Chondrocyte (in vitro differentiated cells): ENCODE measurements around the gene ATG4D. TPM values are rescaled to one million over a fixed set of nuclear protein-coding genes. Genes with fewer than 3 reads are reported as not detected.
A peak's percentile ranks its signal among the peaks of the same experiment; 100 is the strongest.

Source experiments
- DNase-seq: peaks from one replicate; pipeline ENCODE4 v3.0.0; 2021; ENCODE audit warnings: mixed read lengths, low spot score
- H3K27ac Mint-ChIP-seq: one replicate; pipeline ENCODE4 v1.8.0; 2021; ENCODE audit warnings: mild to moderate bottlenecking, moderate library complexity, mixed read lengths; ENCODE audit not compliant: unreplicated experiment
- H3K27me3 Mint-ChIP-seq: 2 replicates; pipeline ENCODE4 v1.8.0; 2021; ENCODE audit warnings: low read depth, mixed read lengths
- H3K36me3 Mint-ChIP-seq: 2 replicates; pipeline ENCODE4 v1.8.0; 2021; ENCODE audit warnings: low read depth, mixed read lengths
- H3K4me1 Mint-ChIP-seq: 2 replicates; pipeline ENCODE4 v1.8.0; 2021; ENCODE audit warnings: low read depth, mild to moderate bottlenecking, mixed read lengths
- H3K4me3 Mint-ChIP-seq: one replicate; pipeline ENCODE4 v1.8.0; 2021; ENCODE audit warnings: mild to moderate bottlenecking, moderate library complexity, mixed read lengths; ENCODE audit not compliant: unreplicated experiment
- H3K9me3 Mint-ChIP-seq: 2 replicates; pipeline ENCODE4 v1.8.0; 2021; ENCODE audit warnings: low read depth, mixed read lengths
- CTCF ChIP-seq: fragments of 200-600 bp; sonication (generic); IDR thresholded peaks from 2 replicates; pipeline ENCODE4 v1.5.0; 2021; ENCODE audit warnings: antibody characterized with exemption, mild to moderate bottlenecking, moderate library complexity
- microRNA-seq: library from miRNA; unstranded; fragments of <30 nt; microRNA quantifications from one replicate; pipeline ENCODE4 v1.2.0, GENCODE V29; 2020; ENCODE audit warnings: borderline number of aligned reads
- total RNA-seq: library from RNA; stranded (reverse); gene quantifications from 3 replicates; pipeline ENCODE4 v1.2.1, GENCODE V29; 2021

The ATG4D gene
- total RNA-seq, 1 donor from 2014 or later, result 23.2 TPM

DNA sequence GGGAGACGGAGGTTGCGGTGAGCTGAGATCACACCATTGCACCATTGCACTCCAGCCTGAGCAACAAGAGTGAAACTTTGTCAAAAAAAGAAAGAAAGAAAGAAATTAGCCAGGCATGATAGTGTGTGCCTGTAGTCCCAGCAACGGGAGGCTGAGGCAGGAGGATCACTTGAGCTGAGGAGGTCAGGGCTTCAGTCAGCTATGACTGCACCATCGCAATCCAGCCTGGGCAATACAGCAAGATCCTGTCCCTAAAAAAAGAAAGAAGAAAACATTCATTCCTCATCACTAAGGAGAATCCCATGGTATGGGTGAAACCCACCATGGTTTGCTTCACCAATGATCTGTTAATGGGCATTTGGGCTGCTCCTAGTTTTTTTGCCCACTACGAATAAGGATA, 56.4 kb downstream of the ATG4D start:
- H3K27ac Mint-ChIP-seq, result no peak overlapping the region
- DNase-seq, result no peak
- peaks cover 21% of the 10 kb centered on the region for H3K4me1 Mint-ChIP-seq
- peaks cover 2% of the 10 kb centered on the region for H3K27me3 Mint-ChIP-seq
- H3K4me3 Mint-ChIP-seq, result no peak overlapping the region
- H3K36me3 Mint-ChIP-seq, result no peaks in the 10 kb centered on the region
- H3K9me3 Mint-ChIP-seq, result no peaks in the 10 kb centered on the region
- no peak for TF ChIP-seq CTCF

DNA sequence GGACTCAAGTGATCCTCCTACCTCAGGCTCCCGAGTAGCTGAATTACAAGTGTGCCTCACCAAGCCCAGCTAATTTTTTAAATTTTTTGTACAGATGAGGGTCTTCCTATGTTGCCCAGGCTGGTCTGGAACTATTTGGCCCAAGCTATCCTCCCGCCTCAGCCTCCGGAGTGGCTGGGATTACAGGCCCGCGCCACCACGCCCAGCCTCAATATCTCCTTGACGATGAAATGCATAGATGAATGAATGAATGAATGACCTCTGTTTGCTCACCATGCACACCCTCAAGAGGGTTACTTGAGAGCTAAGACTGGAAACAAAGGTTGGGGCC, 58.3 kb downstream of the ATG4D start:
- TF ChIP-seq CTCF, result no peak
- no peaks in the 10 kb centered on the region for H3K27me3 Mint-ChIP-seq
- H3K27ac Mint-ChIP-seq, result no peak overlapping the region
- H3K4me3 Mint-ChIP-seq, result peak overlapping the region; percentile 58
- H3K4me1 Mint-ChIP-seq, result peaks cover 21% of the 10 kb centered on the region
- no peaks in the 10 kb centered on the region for H3K36me3 Mint-ChIP-seq
- no peak for DNase-seq
- no peaks in the 10 kb centered on the region for H3K9me3 Mint-ChIP-seq

DNA sequence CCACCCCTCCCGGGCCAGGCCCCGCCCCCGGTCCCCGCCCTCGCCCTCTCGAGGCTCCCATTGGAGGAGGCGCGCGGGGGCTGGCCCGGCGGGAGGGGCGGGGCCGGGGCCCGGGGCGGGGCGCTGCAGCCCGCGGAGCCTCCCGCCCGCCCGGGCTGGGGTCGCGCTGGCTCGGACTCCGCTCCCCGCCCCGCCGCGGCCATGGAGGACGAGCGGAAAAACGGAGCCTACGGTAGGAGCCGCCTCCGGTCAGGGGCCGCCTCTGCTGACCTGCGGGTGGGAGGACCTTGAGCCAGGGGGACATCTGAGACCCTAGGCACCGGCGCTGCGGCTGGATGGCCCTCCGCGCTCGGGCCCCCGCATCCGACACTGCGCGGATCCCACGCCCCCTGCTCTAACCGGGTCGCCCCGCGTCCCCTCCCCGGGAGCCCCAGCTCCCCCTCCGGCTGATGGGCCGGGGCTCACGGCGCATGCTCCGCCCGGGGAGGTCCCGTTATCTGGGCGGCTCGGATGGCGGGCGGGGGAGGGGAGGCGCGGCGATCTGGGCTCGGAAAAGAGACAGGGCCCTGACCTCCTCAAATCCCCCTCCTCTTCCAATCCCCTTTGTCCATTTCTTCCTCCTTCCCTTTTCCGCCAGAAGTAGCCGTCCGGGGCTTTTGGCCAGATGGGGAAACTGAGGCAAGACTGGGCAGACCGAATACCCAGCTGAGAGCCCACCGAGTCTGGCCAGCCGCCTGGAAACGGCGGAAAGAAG, 58.8 kb downstream of the ATG4D start:
- H3K4me3 Mint-ChIP-seq, result peak overlapping the region; percentile 89
- peak overlapping the region; percentile 98 for H3K27ac Mint-ChIP-seq
- no peak for TF ChIP-seq CTCF
- H3K9me3 Mint-ChIP-seq, result no peaks in the 10 kb centered on the region
- H3K27me3 Mint-ChIP-seq, result no peaks in the 10 kb centered on the region
- H3K4me1 Mint-ChIP-seq, result peaks cover 21% of the 10 kb centered on the region
- no peak for DNase-seq
- peaks cover 2% of the 10 kb centered on the region for H3K36me3 Mint-ChIP-seq

Small RNA genes lying within 50 kb of the gene (microRNA-seq; reads per million reads assigned to microRNA genes)
- not detected for gene MIR1238

Other genes with a start within 250 kb of the ATG4D start
- 3.4 to 6.2 TPM (median 4.3 TPM) in 3 replicates for gene ZGLP1, start 234.1 kb upstream of the ATG4D start, total RNA-seq
- gene FDX2, start 227.9 kb upstream of the ATG4D start, total RNA-seq, result 21.0 to 22.3 TPM (median 21.2 TPM) in 3 replicates
- gene RAVER1, start 210.4 kb upstream of the ATG4D start, total RNA-seq, result 32.3 to 38.2 TPM (median 33.0 TPM) in 3 replicates
- gene ICAM3, start 204.3 kb upstream of the ATG4D start, total RNA-seq, result 14.0 to 17.0 TPM (median 15.3 TPM) in 3 replicates
- gene TYK2, start 163.3 kb upstream of the ATG4D start, total RNA-seq, result 94.4 to 132 TPM (median 104 TPM) in 3 replicates
- 137 to 159 TPM (median 141 TPM) in 3 replicates for gene CDC37, start 140.4 kb upstream of the ATG4D start, total RNA-seq
- gene PDE4A, start 123.4 kb upstream of the ATG4D start, total RNA-seq, result 16.8 to 18.9 TPM (median 18.8 TPM) in 3 replicates
- 69.3 to 79.9 TPM (median 70.9 TPM) in 3 replicates for gene KEAP1, start 40.5 kb upstream of the ATG4D start, total RNA-seq
- 3.7 to 6.7 TPM (median 6.4 TPM) in 3 replicates for gene S1PR5, start 26.5 kb upstream of the ATG4D start, total RNA-seq
- 14.2 to 16.1 TPM (median 15.4 TPM) in 3 replicates for gene KRI1, start 22.1 kb downstream of the ATG4D start, total RNA-seq
- 8.3 to 12.0 TPM (median 10.4 TPM) in 3 replicates for gene CDKN2D, start 25.1 kb downstream of the ATG4D start, total RNA-seq
- 0.45 TPM in 1 of 3 replicates, not detected in the others for gene AP1M2, start 43.4 kb downstream of the ATG4D start, total RNA-seq
- 132 to 223 TPM (median 220 TPM) in 3 replicates for gene SLC44A2, start 81.6 kb downstream of the ATG4D start, total RNA-seq
- gene ILF3, start 110.4 kb downstream of the ATG4D start, total RNA-seq, result 156 to 234 TPM (median 171 TPM) in 3 replicates
- 28.2 to 50.2 TPM (median 33.7 TPM) in 3 replicates for gene QTRT1, start 157.5 kb downstream of the ATG4D start, total RNA-seq
- 106 to 125 TPM (median 116 TPM) in 3 replicates for gene DNM2, start 174.2 kb downstream of the ATG4D start, total RNA-seq